HepG2 (cell line): ENCODE measurements around the gene PDGFB. TPM values are rescaled to one million over a fixed set of nuclear protein-coding genes. Genes with fewer than 3 reads are reported as not detected.

Experiments used
- ATF1 ChIP-seq: IDR thresholded peaks from 2 replicates; pipeline ENCODE4 v1.6.1; 2016; ENCODE audit warnings: mild to moderate bottlenecking, control low read depth
- FOXA3 ChIP-seq: IDR thresholded peaks from 2 replicates; pipeline ENCODE4 v1.6.1; 2016; ENCODE audit warnings: missing genetic modification reagents, missing compliant biosample characterization
- HES4 ChIP-seq: sonication (generic); formaldehyde crosslinking; IDR thresholded peaks from 2 replicates; pipeline ENCODE4 v1.9.0; 2021; ENCODE audit warnings: mild to moderate bottlenecking, missing genetic modification reagents, borderline replicate concordance
- HNRNPL ChIP-seq: fragments of 200-400 bp; formaldehyde crosslinking; IDR thresholded peaks from 2 replicates; pipeline ENCODE4 v1.6.1; 2017; ENCODE audit warnings: mild to moderate bottlenecking, low read depth, low read length
- KLF15 ChIP-seq: sonication (generic); formaldehyde crosslinking; IDR thresholded peaks from 2 replicates; pipeline ENCODE4 v1.8.1; 2023; ENCODE audit warnings: borderline replicate concordance, mild to moderate bottlenecking, inconsistent platforms, missing genetic modification reagents, mixed read lengths
- KLF6 ChIP-seq: IDR thresholded peaks from 2 replicates; pipeline ENCODE4 v1.8.0; 2016; ENCODE audit warnings: missing biosample characterization, missing genetic modification reagents
- NFAT5 ChIP-seq: sonication (generic); formaldehyde crosslinking; IDR thresholded peaks from 2 replicates; pipeline ENCODE4 v1.4.0; 2020; ENCODE audit warnings: missing genetic modification reagents
- SRSF9 ChIP-seq: fragments of 200-400 bp; formaldehyde crosslinking; IDR thresholded peaks from 2 replicates; pipeline ENCODE4 v1.6.1; 2018; ENCODE audit warnings: borderline replicate concordance, mild to moderate bottlenecking, low read depth, low read length; ENCODE audit not compliant: insufficient read depth, poor library complexity, severe bottlenecking
- SRY ChIP-seq: sonication (generic); formaldehyde crosslinking; IDR thresholded peaks from 2 replicates; pipeline ENCODE4 v1.8.0; 2022; ENCODE audit warnings: mild to moderate bottlenecking, missing genetic modification reagents
- SSRP1 ChIP-seq: IDR thresholded peaks from 2 replicates; pipeline ENCODE4 v1.6.1; 2016; ENCODE audit warnings: control low read depth
- TARDBP ChIP-seq: sonication (generic); formaldehyde crosslinking; IDR thresholded peaks from 2 replicates; pipeline ENCODE4 v1.8.0; 2022; ENCODE audit warnings: mild to moderate bottlenecking, missing genetic modification reagents
- UBTF ChIP-seq: sonication (generic); formaldehyde crosslinking; IDR thresholded peaks from 2 replicates; pipeline ENCODE4 v1.4.0; 2020; ENCODE audit warnings: mild to moderate bottlenecking, missing genetic modification reagents
- ZNF142 ChIP-seq: sonication (generic); formaldehyde crosslinking; IDR thresholded peaks from 2 replicates; pipeline ENCODE4 v1.4.0; 2020; ENCODE audit warnings: missing genetic modification reagents
- ZNF614 ChIP-seq: IDR thresholded peaks from 2 replicates; pipeline ENCODE4 v1.6.1; 2018; ENCODE audit warnings: missing biosample characterization, missing genetic modification reagents, inconsistent platforms, borderline replicate concordance
- polyA plus RNA-seq, 8 experiments: library from polyadenylated mRNA; depleted of rRNA in 3 of 8; stranded (reverse) in 7 of 8; unstranded in 1 of 8; fragments of >200 nt; fragmentation: Illumina TruSeq in 4 of 8; extraction: Trizol in 4 of 8; gene quantifications; 2 replicates each; pipeline versions ENCODE4 v1.2.1 to v1.2.3, GENCODE V29; 2011 to 2016; ENCODE audit warnings: low read depth in 4 of 8, missing spikeins in 1 of 8, mixed read lengths in 1 of 8; ENCODE audit not compliant: insufficient read depth in 1 of 8
- total RNA-seq, 5 experiments: library from RNA; depleted of rRNA; stranded (reverse); fragments of >200 nt; fragmentation: Illumina TruSeq; extraction: Trizol; gene quantifications; 2 replicates each; pipeline ENCODE4 v1.2.3, GENCODE V29; 2016; ENCODE audit warnings: low read depth in 1 of 5

The PDGFB gene
- total and polyA plus RNA-seq, 2 of the 13 experiments (the other 11 are each of a cell fraction or from before 2014, with no cell fraction given), result 1.4 to 10.1 TPM

GRCh38 chr22:39230261-39231196 lies 14.3 kb downstream of the PDGFB start (continued):
- no peak for TF ChIP-seq HNRNPL
- peak; percentile 85; the same call in 1 of the 2 replicates for TF ChIP-seq ZNF614 (CRISPR knock-in tag)
- TF ChIP-seq KLF15 (CRISPR knock-in tag), result no peak
- TF ChIP-seq FOXA3 (CRISPR knock-in tag), result peak; percentile 79
- TF ChIP-seq HES4, result peak; percentile 30; the same call in 1 of the 2 replicates
- TF ChIP-seq SRY, result no peak
- no peak for TF ChIP-seq SSRP1 (CRISPR knock-in tag)
- TF ChIP-seq ZNF142, result peak; percentile 93; the same call in 1 of the 2 replicates
- TF ChIP-seq KLF6 (CRISPR knock-in tag), result 0 out of 2 replicates have a peak, but pooled peaks have one; percentile 41
- TF ChIP-seq NFAT5 (CRISPR knock-in tag), result no peak
- peak; percentile 95 for TF ChIP-seq TARDBP (CRISPR knock-in tag)
- TF ChIP-seq SRSF9, result no peak
- peak; percentile 33; the same call in 1 of the 2 replicates for TF ChIP-seq ATF1
- peak; percentile 78 for TF ChIP-seq UBTF
